GM19452 (cell line): Measurements from ENCODE around the gene BCL2A1.
"Not testable (repeated sequence)": the region's sequence is repeated elsewhere in the genome, so short reads cannot be mapped to it uniquely, and the experiment has no call there.

Source experiments
- ATAC-seq: cut with Tn5 transposase; IDR thresholded peaks from one replicate; pipeline ENCODE4 v1.9.1; 2021; ENCODE audit not compliant: unreplicated experiment

Gene BCL2A1

DNA sequence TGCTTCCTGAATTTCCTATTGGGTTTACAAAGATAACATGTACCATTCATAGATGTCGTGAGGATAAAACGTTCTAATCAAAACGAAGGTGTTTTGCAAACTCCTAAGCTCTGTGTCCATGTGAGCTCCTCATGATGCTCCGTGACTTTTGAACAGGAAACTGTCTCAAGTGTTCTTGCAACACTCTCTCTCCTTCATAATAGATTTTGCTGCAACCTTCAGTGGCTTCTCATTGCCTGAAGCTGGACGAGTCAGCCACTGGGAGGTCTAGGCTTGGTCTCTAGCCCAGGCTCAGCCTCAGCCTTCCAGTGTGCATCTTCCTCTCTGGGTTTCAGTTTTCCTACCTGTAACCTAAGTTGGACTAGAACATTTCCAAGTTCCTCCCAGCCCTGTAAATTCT lies 18.7 kb upstream of the BCL2A1 start:
- ATAC-seq = no peak

DNA sequence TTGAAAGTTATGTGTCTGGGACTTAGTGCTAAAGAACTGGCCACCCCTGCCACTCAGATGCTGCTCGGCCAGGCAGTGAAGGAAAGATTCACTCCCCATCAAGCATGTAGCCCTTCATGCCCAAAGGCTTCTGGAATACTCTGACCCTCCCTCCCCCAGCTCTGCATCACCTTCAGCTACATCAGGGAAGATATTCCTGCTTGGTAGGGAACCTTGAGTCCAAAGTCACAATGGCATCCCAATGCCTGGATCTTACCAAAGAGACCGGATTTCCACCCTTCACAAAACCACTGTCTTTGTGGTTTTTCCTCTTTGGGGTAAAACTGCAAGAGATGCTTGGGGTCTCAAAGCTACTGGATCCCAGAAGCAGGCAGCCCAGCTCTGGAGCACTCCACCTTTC lies 18.2 kb upstream of the BCL2A1 start:
- ATAC-seq = no peak

DNA sequence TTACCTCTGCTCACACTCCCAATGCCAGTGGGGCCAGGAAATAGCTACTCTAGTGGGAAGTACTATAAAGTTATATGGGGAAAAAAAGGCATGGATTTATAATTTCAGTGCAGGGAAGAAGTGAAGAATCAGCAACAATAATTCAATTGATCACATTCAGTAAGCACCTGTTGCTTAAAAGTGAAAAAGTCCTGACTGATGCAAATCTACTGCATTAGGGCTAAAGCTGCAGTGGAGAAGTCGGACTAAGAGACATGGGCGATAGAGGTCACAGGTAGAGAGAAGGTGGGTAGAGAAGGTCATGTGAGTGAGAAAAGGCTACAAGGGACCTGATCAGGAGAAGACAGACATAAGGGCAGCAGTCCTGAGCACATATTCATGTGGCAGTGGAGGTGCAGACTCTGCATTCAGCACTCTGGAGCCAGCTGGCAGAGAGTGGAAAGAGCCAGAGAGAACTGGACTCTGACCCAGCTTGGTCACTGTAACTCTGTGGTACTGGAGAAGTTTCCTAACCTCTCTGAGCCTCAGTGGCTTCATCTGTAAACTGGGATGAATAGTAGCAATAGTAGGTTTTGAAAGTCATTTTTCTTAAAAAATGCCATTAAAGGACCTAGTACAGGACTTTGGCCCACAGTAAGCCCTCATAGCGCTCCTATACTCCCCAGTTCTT lies 17.6 kb upstream of the BCL2A1 start:
- no peak for ATAC-seq

DNA sequence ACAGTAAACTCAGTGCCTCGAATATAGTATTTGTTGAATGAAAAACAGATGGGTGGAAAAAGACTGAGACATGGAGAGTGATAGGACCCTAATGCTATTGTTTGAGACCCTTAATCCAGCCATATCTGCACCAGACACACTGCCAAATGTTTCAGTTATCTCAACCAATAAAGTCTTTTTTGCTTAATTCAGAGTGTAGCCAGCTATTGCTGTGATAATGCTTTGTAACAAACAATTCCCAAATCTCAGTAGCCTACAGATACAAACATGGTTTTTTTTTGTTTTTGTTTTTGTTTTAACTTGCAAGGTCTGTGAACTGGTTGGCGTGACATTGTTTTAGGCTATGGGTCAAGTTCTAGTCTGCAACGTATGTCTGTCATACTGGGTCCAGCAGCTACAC lies 17.0 kb upstream of the BCL2A1 start:
- ATAC-seq = no peak

DNA sequence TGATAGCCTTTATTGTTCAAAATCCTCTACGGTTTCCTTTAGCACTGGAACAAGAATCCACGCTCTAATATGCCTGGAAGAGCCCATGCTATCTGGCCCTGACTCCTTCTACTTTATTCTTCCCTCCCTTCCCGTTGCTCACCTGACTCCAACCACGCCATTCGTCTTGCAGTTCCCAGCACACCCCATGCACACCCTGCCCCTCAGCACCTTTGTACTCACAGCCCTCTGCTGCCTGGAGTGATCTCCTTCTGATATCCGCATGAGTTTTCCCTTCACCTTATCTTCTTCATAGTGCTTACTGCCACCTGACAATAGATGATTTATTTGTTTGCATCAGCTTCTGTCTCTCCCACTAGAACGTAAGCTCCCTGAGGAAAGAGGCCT lies 16.6 kb upstream of the BCL2A1 start:
- ATAC-seq = no peak

DNA sequence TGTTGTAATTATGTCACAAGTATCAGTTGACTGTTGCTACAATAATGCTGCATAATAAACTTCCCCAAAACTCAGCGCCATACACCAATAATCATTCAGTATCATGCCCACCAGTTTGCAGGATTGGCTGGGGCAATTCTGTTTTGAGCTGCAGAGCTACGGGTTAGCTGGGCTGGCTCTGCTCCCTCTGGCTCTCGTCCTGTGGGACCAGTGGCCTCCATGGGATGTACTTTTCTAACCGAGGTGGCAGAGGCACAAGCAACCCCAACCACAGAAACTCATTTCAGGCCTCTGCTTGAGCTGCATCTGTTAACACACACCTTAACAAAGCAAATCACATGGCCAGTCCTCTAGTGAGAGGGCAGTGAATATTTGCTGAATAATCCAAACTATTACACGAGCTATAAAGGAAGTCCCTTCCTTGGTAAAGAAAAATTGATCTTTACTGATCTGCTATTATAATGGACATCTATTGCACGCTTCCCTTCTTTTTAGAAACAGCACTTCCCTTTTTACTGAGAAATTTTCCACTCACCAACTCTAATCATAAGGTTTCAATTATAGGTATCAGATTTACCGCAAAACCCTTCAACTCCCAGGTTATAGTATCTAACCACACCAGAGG lies 10.9 kb upstream of the BCL2A1 start:
- ATAC-seq = no peak

DNA sequence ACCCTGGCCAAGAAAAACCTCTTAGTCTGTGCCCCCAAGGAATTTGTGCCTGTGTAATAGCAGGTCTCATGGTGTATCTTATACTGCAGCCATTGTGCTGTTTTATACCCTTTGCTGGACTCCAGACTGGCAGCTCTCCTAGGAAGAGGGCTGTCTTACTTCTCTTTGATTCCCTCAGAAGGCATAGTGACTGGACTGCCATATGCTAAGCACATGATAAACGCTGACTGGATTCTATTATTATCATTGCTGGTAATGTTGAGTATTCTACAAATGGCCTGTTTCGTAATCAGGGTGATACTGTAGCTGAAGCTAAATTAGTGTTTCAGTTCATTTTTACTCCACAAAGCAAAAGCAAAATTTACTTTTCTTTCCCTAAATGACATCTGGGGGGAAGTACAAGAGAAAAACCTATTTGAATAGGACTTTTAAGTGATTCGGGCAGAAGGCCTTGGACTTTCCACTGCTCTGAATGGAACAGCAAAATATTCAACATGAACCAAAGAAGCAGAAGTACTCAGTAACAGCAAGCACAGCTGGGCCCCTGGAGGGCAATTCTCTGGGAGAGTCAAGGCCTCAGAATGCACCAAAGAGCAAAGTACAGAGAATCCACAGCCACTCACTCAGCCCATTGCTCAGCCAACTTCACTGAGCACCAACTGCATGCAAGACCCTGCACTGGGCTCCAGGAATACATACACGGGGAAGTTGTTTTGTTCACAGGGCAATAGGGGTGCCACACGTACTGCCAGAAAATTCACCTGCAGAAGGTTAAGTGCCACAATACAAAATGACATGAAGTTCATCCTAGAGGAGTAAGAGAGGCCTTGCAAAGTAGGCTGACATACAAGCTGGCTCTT lies 7.9 kb upstream of the BCL2A1 start:
- ATAC-seq = peak; percentile 60

DNA sequence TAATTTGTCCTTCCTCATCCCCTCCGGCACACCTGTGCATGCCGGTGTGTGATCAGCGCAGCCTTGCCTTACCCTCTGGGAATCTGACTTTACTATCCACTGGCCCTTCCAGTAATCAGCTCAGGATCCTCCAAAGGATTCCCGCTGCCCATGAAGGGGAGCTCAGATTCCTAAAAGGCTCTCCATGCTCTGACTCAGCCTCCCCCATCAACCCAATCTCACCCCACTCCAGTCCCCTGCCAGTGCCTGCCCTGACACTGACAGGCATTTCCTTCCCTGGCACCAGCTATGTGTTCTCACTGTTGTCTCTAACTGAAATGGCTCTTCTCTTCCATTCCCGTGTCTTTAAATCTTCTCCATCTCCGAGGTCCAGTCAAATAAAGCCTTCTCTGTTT lies 7.3 kb upstream of the BCL2A1 start:
- no peak for ATAC-seq

DNA sequence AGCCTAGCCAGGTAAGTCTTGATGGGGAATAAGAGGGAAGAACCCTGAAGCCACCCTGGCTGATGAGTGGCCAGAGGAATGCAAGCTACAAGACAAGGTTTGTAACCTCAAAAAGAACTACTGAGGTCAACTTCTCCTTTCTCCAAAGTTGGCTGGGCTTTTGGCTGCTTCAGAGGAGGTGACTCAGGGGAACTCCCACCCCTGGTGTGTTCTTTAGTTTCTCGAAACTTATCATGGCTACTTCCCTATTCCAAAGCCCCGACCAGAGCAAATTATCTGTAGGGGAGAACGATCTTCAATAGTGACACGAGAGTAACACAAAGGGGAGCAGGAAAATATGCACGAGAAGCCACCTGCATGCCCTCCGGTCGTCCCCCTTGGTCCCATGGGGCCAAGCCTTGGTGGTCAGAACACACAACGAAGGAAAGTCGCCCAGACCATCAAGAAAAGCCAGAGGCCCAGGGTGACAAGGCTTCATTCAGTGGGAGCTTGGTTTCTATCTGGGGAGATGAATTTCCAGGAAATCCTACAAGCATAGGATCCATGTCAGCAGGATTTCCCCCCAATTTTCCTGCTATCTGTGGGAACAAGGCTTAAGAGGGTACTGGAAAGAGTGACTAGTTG lies 6.5 kb upstream of the BCL2A1 start:
- peak; percentile 45 for ATAC-seq

DNA sequence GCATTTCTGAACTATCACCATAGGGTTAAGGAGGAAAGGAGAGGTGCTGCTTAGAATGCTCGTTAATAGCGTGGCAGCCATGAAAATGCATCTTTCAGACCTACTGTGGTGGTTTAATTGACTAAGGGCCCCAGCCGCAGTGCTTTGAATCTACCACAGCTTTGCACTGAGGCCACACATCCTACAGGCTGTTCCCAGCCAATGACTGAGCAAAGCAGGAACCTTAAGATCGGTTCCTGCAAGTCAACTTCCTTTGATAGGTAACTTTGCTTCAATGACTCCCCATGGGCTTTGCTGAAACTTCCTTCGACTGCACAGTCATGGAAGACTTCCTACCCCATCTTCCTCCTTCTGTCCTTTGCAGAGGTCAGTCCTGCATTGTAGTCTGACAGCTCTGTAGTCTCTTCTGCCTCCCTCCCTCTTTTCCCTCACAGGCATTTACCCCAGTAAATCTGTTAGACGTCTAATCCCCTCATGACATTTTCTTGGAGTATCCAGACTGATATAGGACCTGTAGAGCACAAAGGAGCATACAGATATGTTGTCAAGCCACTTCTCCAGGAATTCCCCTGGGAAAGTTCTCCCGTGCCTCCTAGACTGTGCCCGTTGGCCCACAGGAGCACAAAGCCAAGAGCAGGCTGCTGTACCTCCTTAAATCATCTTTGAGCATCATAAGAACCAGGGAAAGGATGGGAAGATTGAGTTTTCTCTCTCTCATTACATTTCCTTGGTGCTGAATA lies 2.6 kb upstream of the BCL2A1 start:
- no peak for ATAC-seq

DNA sequence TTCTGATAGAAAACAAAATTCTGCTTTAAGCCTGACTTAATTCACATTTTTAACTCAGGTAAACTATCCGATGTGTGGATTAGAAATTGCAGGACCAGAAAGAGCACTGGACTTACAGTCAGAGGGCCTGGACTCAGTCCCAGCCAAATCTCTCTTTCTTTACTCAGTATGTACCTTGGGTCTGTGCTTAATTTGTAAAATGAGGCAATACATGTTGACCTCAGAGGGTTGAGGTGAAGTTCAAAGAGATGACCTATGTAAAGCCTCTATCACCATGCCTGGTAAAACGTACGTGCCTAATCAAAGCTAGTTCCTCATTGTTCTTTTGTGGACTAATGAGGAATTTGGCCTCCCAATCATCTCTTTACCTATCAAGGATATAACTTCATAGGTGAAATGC lies 1.9 kb upstream of the BCL2A1 start:
- ATAC-seq = no peak

DNA sequence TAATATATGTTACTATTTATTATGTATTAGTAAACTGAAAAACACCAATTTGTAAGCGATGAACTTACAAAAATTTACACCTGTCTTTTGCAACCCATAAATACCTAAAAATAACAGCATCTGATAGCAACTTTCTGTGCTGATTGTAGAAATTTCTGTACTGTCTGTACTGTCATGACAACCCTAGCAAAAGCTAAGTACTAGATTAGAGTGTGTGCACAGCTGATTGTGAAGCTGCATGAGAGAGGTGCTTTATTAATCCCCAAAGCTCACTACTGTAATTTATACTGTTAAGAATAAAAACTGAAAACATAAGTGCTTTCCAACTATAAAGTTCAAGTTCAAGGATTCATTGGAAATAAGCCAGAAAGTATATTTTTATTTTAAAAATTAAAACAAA lies 815 bp downstream of the BCL2A1 start:
- ATAC-seq = no peak

DNA sequence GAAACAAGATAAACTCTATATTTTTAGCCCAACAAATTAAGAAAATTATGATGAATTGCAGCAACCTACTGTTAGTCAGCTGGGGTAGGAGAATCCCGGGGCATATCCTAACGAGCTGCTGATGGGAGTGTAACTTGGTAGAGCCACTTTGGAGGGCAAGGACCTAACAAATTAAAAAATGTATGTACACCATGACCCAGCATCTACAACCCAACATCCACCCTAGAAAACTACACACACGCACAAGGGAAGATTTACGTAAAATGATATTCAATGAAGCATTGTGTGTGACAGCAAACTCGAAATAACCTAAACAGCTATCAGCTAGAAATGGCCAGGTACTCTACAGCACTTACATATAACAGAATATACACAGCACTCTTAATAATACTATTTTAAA lies 1.9 kb downstream of the BCL2A1 start:
- no peak for ATAC-seq

DNA sequence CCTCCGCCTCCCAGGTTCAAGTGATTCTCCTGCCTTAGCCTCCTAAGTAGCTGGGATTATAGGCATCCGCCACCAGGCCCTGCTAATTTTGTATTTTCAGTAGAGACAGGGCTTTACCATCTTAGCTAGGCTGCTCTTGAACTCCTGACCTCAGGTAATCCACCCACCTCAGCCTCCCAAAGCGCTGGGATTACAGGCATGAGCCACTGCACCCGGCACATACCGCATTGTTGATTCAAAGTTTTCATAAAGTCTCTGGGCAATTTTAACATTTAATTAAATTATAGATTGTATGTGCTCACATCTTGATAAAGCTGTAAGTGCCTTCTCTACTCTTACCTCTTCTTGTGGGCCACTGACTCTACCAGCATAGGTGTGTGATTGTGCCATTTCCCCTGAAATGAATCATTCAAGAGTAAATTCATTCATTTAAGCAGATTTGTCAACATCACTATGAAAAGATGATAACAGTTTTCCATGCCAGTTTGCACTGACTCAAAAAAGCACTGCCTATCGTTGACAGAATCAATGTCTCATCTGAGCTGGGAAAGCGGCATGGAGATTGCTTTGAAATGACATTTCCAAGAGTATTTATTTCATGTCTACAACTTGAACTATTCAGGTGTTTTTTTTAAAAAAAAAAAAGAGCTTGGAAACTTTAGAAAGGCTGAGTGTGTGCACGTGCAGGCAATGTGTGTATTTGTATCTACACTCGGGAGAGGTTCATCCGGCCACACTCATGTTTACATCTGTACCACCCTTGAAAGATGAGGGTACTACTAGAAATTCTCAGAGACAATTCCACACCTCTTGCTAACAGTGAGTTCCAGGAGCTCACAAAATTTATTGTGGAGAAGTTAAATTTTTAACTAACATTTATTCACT lies 3.5 kb downstream of the BCL2A1 start:
- no peak for ATAC-seq

DNA sequence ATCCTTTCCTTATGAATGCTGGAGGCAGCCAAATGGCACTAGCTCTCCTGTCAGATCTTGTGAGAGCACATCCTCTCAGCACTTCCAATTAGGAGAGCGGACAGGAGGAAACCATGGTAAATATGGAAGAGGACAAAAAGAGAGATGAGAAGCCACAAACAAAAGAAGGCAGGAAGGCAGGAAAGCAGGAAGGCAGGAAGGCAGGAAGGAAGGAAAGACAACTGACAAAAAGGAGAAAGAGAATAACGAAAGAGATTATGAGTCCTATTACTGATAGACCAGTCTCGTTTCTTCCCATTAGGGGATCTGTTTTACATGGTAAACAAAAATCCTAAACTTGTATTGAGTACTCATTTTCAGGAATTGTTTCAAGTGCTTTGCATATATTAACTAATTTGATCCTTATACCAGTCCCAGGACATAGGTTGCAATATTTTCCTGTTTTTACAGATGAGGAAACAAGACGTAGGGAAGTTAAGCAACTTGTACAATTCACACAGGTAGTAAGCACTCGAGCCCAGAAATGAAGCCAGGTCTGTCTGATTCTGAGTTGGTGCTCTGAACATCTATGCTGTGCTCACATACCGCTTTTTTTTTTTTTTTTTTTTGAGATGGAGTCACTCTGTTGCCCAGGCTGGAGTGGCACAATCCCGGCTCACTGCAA lies 4.2 kb downstream of the BCL2A1 start:
- no peak for ATAC-seq

DNA sequence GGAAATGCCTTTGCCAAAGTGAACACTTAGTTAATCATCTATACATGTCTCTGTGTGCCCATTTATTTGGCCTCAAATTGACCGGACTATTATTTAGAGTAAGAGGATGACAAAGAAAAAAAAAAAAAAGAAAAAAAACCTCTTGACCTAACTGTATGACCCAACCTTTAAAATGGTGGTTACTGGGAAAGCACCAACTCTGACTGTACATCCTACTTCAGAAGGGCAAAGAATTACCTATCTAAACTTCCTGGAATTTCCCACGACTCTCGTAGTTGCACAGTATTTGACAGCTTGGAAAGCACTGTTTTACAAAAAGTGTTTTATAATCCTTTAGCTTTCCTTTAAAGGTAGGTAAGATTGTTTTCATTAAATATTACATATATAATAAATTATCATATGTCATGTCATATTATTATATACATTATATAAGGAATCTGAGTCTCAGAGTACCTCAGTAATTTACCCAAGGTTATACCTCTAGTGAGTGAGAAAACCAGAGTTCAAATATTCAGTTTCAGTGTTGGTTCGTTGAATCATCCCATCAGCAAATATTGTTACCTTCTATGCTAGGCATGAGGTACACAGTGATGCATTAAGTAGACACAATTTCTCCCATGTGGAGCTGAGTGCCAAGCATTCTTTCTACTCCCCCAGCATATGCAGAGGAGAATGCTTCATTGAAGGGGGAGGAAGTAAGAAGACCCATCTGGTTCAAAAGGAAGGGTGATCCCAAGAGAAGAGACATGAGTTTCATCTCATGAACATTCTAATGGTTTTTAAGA lies 5.0 kb downstream of the BCL2A1 start:
- ATAC-seq = no peak

DNA sequence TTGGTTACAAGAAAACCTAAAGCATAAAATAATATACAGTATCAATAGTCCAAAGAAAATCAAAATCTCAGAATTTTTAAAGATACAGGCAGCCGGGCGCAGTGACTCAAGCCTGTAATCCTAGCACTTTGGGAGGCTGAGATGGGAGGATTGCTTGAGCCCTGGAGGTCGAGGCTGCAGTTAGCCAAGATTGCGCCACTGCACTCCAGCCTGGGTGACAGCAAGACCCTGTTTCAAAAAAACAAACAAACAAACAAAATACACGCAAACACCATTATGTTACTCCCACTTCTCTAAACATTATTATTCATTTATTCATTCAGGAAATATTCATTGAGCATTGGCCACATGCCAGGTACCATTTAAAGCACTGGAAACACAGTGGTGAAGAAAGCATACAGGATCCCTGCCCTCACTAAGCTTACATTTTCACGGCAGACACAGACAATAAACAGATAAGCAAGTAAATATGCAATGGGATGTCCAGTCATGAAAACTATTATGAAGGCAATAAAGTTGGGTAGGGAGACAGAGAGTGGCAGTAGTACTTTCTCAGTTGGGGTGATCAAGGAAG lies 6.7 kb downstream of the BCL2A1 start:
- ATAC-seq = no peak

DNA sequence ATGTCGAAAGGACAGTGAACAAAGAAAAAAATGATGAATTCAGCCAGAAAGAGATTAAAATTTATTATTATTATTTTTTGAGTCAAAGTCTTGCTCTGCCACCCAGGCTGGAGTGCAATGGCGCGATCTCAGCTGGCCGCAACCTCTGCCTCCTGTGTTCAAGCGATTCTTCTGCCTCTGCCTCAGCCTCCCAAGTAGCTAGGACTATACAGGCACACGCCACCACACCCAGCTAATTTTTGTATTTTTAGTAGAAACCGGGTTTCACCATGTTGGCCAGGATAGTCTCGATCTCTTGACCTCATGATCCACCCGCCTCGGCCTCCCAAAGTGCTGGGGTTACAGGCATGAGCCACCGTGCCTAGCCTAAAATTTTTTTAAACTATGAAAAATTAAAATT lies 8.1 kb downstream of the BCL2A1 start:
- not testable (repeated sequence) for ATAC-seq
